ENCODE data around the gene SRC. TPM values are rescaled to one million over a fixed set of nuclear protein-coding genes. Genes with fewer than 3 reads are reported as not detected.
A peak's percentile ranks its signal among the peaks of the same experiment; 100 is the strongest.

Gene SRC
- total and polyA plus RNA-seq, 2 of the 8 experiments (the other 6 are each of a cell fraction or from before 2014, with no cell fraction given) = 27.6 to 28.8 TPM

DNA sequence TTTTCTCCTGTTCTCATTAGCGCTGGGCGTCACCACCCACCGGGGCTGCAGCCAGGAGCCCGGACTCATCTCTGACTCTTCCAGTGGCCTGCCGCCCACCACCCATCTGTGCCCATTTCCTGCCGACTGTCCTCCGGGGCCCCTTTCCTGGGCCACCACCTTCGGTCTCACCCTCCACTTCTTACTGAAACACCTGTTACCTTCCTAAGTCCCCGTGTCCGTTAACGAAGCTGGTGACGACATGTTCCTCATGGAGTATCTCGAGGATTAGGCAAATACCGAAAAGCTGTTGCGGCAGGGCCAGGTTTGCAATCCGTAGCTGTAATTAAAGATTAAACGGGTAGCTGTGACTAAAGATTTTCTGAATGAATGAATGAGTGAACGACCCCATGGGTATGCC is 80.2 kb downstream of the SRC start:
- Histone ChIP-seq H3K23me2 (ENCODE audit: low read depth, low read length) (peaks cover 5% of the 10 kb centered on the region; the same call in 1 of the 2 replicates), H3K14ac (ENCODE audit: insufficient read length) (no peak overlapping the region), H3K27me3 (replicated peaks in 1 of 4; ENCODE audit: control insufficient read depth in 3 of 4, extremely low read depth in 1 of 4, insufficient read depth in 3 of 4, low read length in 3 of 4) (no peaks in the 10 kb centered on the region; a peak in 3 of 7 replicates), H3K4me3 (ENCODE audit: extremely low read depth in 1 of 4, insufficient read depth in 2 of 4, low read depth in 3 of 4, low read length in 4 of 4) (no peak overlapping the region), H2AFZ (ENCODE audit: low read length) (no peak overlapping the region), H4K20me1 (replicated peaks in 1 of 2; ENCODE audit: control insufficient read depth in 1 of 2, insufficient read depth in 2 of 2, low read length in 2 of 2) (peaks cover 0 to 3% of the 10 kb centered on the region in 2 experiments), H2BK15ac (ENCODE audit: low read length) (0 out of 2 replicates have a peak overlapping the region, but pooled peaks have one; percentile 88), H4K8ac (ENCODE audit: extremely low read depth, insufficient read depth, low read length) (no peak overlapping the region), H3K79me1 (ENCODE audit: low read depth, low read length) (no peaks in the 10 kb centered on the region), H2BK12ac (ENCODE audit: low read depth, low read length) (no peak overlapping the region), H2BK120ac (replicated peaks; ENCODE audit: low read depth, low read length) (no peak overlapping the region), H3K79me2 (ENCODE audit: control insufficient read depth in 1 of 2, insufficient read depth in 2 of 2, low read length in 2 of 2) (no peaks in the 10 kb centered on the region), H3K27ac (ENCODE audit: low read depth, low read length) (no peak overlapping the region), H3K4me1 (replicated peaks in 1 of 4; ENCODE audit: control insufficient read depth in 3 of 4, insufficient read depth in 4 of 4, low read length in 3 of 4) (peaks cover 0 to 21% (median 6%) of the 10 kb centered on the region in 4 experiments; a peak in 6 of 7 replicates), H2BK20ac (ENCODE audit: low read length) (no peak overlapping the region), H4K5ac (ENCODE audit: insufficient read length, low read depth, low read length) (no peak overlapping the region), H3K18ac (ENCODE audit: extremely low read depth, low read length) (no peak overlapping the region), H3K23ac (ENCODE audit: insufficient read length) (no peak overlapping the region), H3K4me2 (ENCODE audit: insufficient read depth in 1 of 2, low read depth in 2 of 2, low read length in 2 of 2) (no peak overlapping the region), H3K36me3 (ENCODE audit: control insufficient read depth in 2 of 4, insufficient read depth in 4 of 4, low read length in 3 of 4) (no peaks in the 10 kb centered on the region), H2BK5ac (ENCODE audit: low read depth, low read length) (no peak overlapping the region), H2AK5ac (ENCODE audit: low read depth, low read length) (no peak overlapping the region), H3K4ac (replicated peaks; ENCODE audit: insufficient read length, low read depth, low read length) (no peak overlapping the region), H3K9ac (replicated peaks in 1 of 4; ENCODE audit: extremely low read depth in 1 of 4, low read depth in 3 of 4, low read length in 3 of 4) (no peak overlapping the region), H4K91ac (replicated peaks; ENCODE audit: insufficient read length, low read length) (no peak overlapping the region), H3K9me3 (ENCODE audit: insufficient read depth in 2 of 2, low read depth in 1 of 2, low read length in 1 of 2) (no peaks in the 10 kb centered on the region), H3K56ac (replicated peaks; ENCODE audit: insufficient read length, low read depth, low read length) (no peak overlapping the region)
- ChIA-PET POLR2A (ENCODE audit: partially characterized antibody) (interaction anchor here (1.0 kb wide), 1 partner anchor 158 kb away, joined by 4 read pairs; no protein-coding TSS in a partner anchor), CTCF (ENCODE audit: partially characterized antibody) (interaction anchor here (0.8 kb wide), 1 partner anchor 11 kb away, joined by 4 read pairs; no protein-coding TSS in a partner anchor)
- WGBS, 2 experiments (ENCODE audit: extremely low coverage in 1 of 2, insufficient coverage in 1 of 2, insufficient read length in 1 of 2, insufficient replicate concordance in 2 of 2, low coverage in 1 of 2, low lambda C conversion rate in 2 of 2, missing lambda C conversion rate in 1 of 2) = 87% methylated on average over 18 of the region's 18 CpGs; no CpG with 5 or more reads in 1 of the 2 experiments
- no peak for FAIRE-seq
- DNase-seq (ENCODE audit: low read depth in 1 of 2, low spot score in 2 of 2) = no peak
- no peak for TF ChIP-seq RXRA (IDR thresholded peaks at IDR 0.05; ENCODE audit: insufficient read depth, low read depth, low read length)
- TF ChIP-seq NANOG (IDR thresholded peaks at IDR 0.05; ENCODE audit: insufficient read depth, low read depth, low read length, poor library complexity, severe bottlenecking) = no peak
- no peak for TF ChIP-seq YY1 (IDR thresholded peaks at IDR 0.05; ENCODE audit: low read depth, low read length)
- TF ChIP-seq ASH2L (IDR thresholded peaks at IDR 0.05; ENCODE audit: low read length) = no peak
- TF ChIP-seq, protein P1, sequence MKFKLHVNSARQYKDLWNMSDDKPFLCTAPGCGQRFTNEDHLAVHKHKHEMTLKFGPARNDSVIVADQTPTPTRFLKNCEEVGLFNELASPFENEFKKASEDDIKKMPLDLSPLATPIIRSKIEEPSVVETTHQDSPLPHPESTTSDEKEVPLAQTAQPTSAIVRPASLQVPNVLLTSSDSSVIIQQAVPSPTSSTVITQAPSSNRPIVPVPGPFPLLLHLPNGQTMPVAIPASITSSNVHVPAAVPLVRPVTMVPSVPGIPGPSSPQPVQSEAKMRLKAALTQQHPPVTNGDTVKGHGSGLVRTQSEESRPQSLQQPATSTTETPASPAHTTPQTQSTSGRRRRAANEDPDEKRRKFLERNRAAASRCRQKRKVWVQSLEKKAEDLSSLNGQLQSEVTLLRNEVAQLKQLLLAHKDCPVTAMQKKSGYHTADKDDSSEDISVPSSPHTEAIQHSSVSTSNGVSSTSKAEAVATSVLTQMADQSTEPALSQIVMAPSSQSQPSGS (IDR thresholded peaks at IDR 0.05; ENCODE audit: low read length) = no peak
- no peak for TF ChIP-seq BCL11A (IDR thresholded peaks at IDR 0.05; ENCODE audit: low read depth in 2 of 2, low read length in 2 of 2)
- no peak for TF ChIP-seq NRF1 (IDR thresholded peaks at IDR 0.05; ENCODE audit: low read depth, low read length)
- TF ChIP-seq EGR1 (IDR thresholded peaks at IDR 0.05; ENCODE audit: borderline replicate concordance, low read depth, low read length) = no peak
- TF ChIP-seq FOSL1 (IDR thresholded peaks at IDR 0.05; ENCODE audit: insufficient read depth, low read depth, low read length) = no peak
- TF ChIP-seq RNF2 (IDR thresholded peaks at IDR 0.05; ENCODE audit: borderline replicate concordance, low read depth, low read length, missing control alignments, poor library complexity, severe bottlenecking) = no peak
- no peak for TF ChIP-seq CTBP2 (IDR thresholded peaks at IDR 0.05; ENCODE audit: borderline replicate concordance, insufficient read depth, insufficient read length, low read length)

Measured in H1 (cell line).